K562 (cell line): ENCODE measurements around the gene SLC24A4. TPM values are rescaled to one million over a fixed set of nuclear protein-coding genes. Genes with fewer than 3 reads are reported as not detected.

Experiments used
- ATAC-seq: fragments of 200-7000 bp; cut with Tn5 transposase; 3 replicates; pipeline ENCODE4 v1.9.1; 2020; ENCODE audit warnings: moderate library complexity
- BruUV-seq: library from RNA; stranded (reverse); fragments of 400-500 nt; replicated peaks from 2 replicates; lab custom pipeline; 2021; lab: Mats Ljungman, UMichigan
- CTCF ChIA-PET: fragments of 300-600 bp; formaldehyde crosslinking; extraction: SDS; loops from one replicate; lab custom pipeline; 2021; ENCODE audit warnings: low intra/inter-chr PET ratio; lab: Yijun Ruan, JAX
- POLR2A ChIA-PET: fragments of 300-600, 350-650 bp; sonication (Branson Sonifier 250); formaldehyde crosslinking; extraction: SDS; loops from one replicate; lab custom pipeline; 2021; ENCODE audit warnings: antibody characterized with exemption, inconsistent platforms; lab: Yijun Ruan, JAX
- DNase-seq, 4 experiments: peaks; one replicate each; pipeline versions ENCODE4 v3.0.0 to v3.0.0-alpha.2; 2011 to 2018; ENCODE audit warnings: low spot score in 3 of 4, mixed read lengths in 3 of 4; ENCODE audit errors: extremely low read depth in 1 of 4
- FAIRE-seq: peaks from 2 replicates; lab custom pipeline; 2011; peaks lifted over from hg19 to GRCh38; lab: Jason Lieb, UNC
- H2AFZ ChIP-seq: 2 replicates; pipeline ENCODE4 v1.6.0; 2011; ENCODE audit warnings: low read depth, low read length, control low read depth, inconsistent platforms
- H3K27ac ChIP-seq: fragments of 200-600 bp; 3 replicates; pipeline ENCODE4 v1.8.0; 2011; ENCODE audit warnings: low read depth, mild to moderate bottlenecking, control low read depth, inconsistent platforms, low read length, moderate library complexity, mixed read lengths; ENCODE audit errors: extremely low read depth
- H3K27me3 ChIP-seq, 2 experiments: fragments of 300-600 bp in 1 of 2; 2 replicates in 1 of 2; 3 replicates in 1 of 2; pipeline versions ENCODE4 v1.6.0 to v1.8.0; 2011; ENCODE audit warnings: inconsistent platforms in 2 of 2, low read length in 2 of 2, mild to moderate bottlenecking in 1 of 2, mixed read lengths in 1 of 2, moderate library complexity in 1 of 2; ENCODE audit not compliant: control insufficient read depth in 2 of 2, insufficient read depth in 2 of 2
- H3K36me3 ChIP-seq: fragments of 300-600 bp; 3 replicates; pipeline ENCODE4 v1.8.0; 2011; ENCODE audit warnings: mild to moderate bottlenecking, low read length, inconsistent platforms; ENCODE audit not compliant: control insufficient read depth, insufficient read depth
- H3K4me1 ChIP-seq, 2 experiments: fragments of 200-600 bp in 1 of 2; replicated peaks in 1 of 2; 2 replicates in 1 of 2; 3 replicates in 1 of 2; pipeline versions ENCODE4 v1.5.1 to v1.8.0; 2011; ENCODE audit warnings: inconsistent platforms in 2 of 2, low read length in 2 of 2, mild to moderate bottlenecking in 1 of 2, mixed read lengths in 1 of 2, moderate library complexity in 1 of 2; ENCODE audit not compliant: control insufficient read depth in 2 of 2, insufficient read depth in 2 of 2
- H3K4me2 ChIP-seq: 2 replicates; pipeline ENCODE4 v1.6.1; 2011; ENCODE audit warnings: low read length, control low read depth, inconsistent platforms, mixed read lengths; ENCODE audit not compliant: insufficient read depth
- H3K4me3 ChIP-seq: fragments of 200-600 bp; sonication (generic), shearing (Covaris generic); 2 replicates; pipeline ENCODE4 v1.5.1; 2016; ENCODE audit warnings: control low read depth, inconsistent platforms
- H3K79me2 ChIP-seq: fragments of 200-600 bp; 3 replicates; pipeline ENCODE4 v1.8.0; 2011; ENCODE audit warnings: low read length, inconsistent platforms; ENCODE audit not compliant: control insufficient read depth, insufficient read depth
- H3K9ac ChIP-seq, 2 experiments: 2 replicates each; pipeline versions ENCODE4 v1.6.0 to v1.6.1; 2011; ENCODE audit warnings: low read depth in 2 of 2, low read length in 2 of 2, control low read depth in 1 of 2, inconsistent platforms in 1 of 2, mild to moderate bottlenecking in 1 of 2, mixed read lengths in 1 of 2; ENCODE audit not compliant: insufficient read depth in 1 of 2
- H3K9me1 ChIP-seq: one replicate; pipeline ENCODE4 v1.6.0; 2011; ENCODE audit warnings: inconsistent platforms, mild to moderate bottlenecking, low read length, moderate library complexity; ENCODE audit not compliant: control insufficient read depth, insufficient read depth
- H3K9me3 ChIP-seq: replicated peaks from 2 replicates; pipeline ENCODE4 v1.5.1; 2011; ENCODE audit warnings: low read depth, low read length, inconsistent platforms; ENCODE audit not compliant: control insufficient read depth, insufficient read depth
- H4K20me1 ChIP-seq: replicated peaks from 2 replicates; pipeline ENCODE4 v1.6.1; 2011; ENCODE audit warnings: low read length, inconsistent platforms, mixed read lengths; ENCODE audit not compliant: control insufficient read depth, insufficient read depth
- ARID3A ChIP-seq: IDR thresholded peaks from 2 replicates; pipeline ENCODE4 v1.6.1; 2012; ENCODE audit warnings: low read depth, low read length, improper control_type of control experiment, borderline replicate concordance
- CEBPB ChIP-seq: fragments of 450-650 bp; IDR thresholded peaks from 2 replicates; pipeline ENCODE4 v1.6.1; 2016; ENCODE audit warnings: missing genetic modification characterization, missing compliant biosample characterization
- CHD4 ChIP-seq: fragments of 200-600 bp; sonication (generic); IDR thresholded peaks from 3 replicates; pipeline ENCODE4 v1.6.1; 2012; ENCODE audit warnings: low read depth, mild to moderate bottlenecking, mixed read lengths, low read length, inconsistent platforms; ENCODE audit not compliant: insufficient read depth, insufficient replicate concordance, poor library complexity, severe bottlenecking
- COPS2 ChIP-seq: fragments of 450-650 bp; conservative IDR thresholded peaks from 2 replicates; pipeline ENCODE4 v1.6.1; 2016; ENCODE audit warnings: mild to moderate bottlenecking, moderate library complexity
- ELK3 ChIP-seq: fragments of 450-650 bp; formaldehyde crosslinking; IDR thresholded peaks from 2 replicates; pipeline ENCODE4 v1.4.0; 2020; ENCODE audit warnings: mild to moderate bottlenecking
- ETV6 ChIP-seq, 3 experiments: fragments of 150-350 bp in 1 of 3; sonication (generic) in 1 of 3; formaldehyde crosslinking in 1 of 3; IDR thresholded peaks; 2 replicates each; pipeline versions ENCODE4 v1.6.1 to v1.8.0; 2014 to 2022; ENCODE audit warnings: borderline replicate concordance in 2 of 3, low read depth in 2 of 3, antibody characterized with exemption in 1 of 3, low read length in 1 of 3, mild to moderate bottlenecking in 1 of 3, missing genetic modification reagents in 1 of 3
- HOMEZ ChIP-seq: fragments of 250-450 bp; sonication (Bioruptor Pico); IDR thresholded peaks from 2 replicates; pipeline ENCODE4 v1.4.0; 2020; ENCODE audit warnings: mild to moderate bottlenecking, moderate library complexity
- ILK ChIP-seq: fragments of 450-650 bp; IDR thresholded peaks from 2 replicates; pipeline ENCODE4 v1.6.1; 2016; ENCODE audit warnings: missing genetic modification characterization, low read depth, mild to moderate bottlenecking, missing compliant biosample characterization, moderate library complexity, borderline replicate concordance
- KAT8 ChIP-seq: fragments of 450-650 bp; IDR thresholded peaks from 2 replicates; pipeline ENCODE4 v1.6.1; 2016; ENCODE audit warnings: low read depth, mild to moderate bottlenecking
- MCM7 ChIP-seq, 2 experiments: fragments of 450-650 bp; IDR thresholded peaks; 2 replicates each; pipeline ENCODE4 v1.6.1; 2016 to 2018
- NR3C1 ChIP-seq: sonication (generic); formaldehyde crosslinking; IDR thresholded peaks from 2 replicates; pipeline ENCODE4 v1.8.1; 2022; ENCODE audit warnings: missing genetic modification reagents
- PREB ChIP-seq: sonication (generic); formaldehyde crosslinking; IDR thresholded peaks from 2 replicates; pipeline ENCODE4 v1.8.1; 2023; ENCODE audit warnings: mild to moderate bottlenecking, missing genetic modification reagents
- SMC3 ChIP-seq: conservative IDR thresholded peaks from 2 replicates; pipeline ENCODE4 v1.6.1; 2011; ENCODE audit warnings: low read depth, low read length, improper control_type of control experiment; ENCODE audit not compliant: insufficient read depth
- TAF7 ChIP-seq: fragments of 450-650 bp; IDR thresholded peaks from 2 replicates; pipeline ENCODE4 v1.6.1; 2016; ENCODE audit warnings: missing genetic modification characterization, missing compliant biosample characterization
- TCFL5 ChIP-seq: fragments of 250-450 bp; sonication (Bioruptor Pico); conservative IDR thresholded peaks from 2 replicates; pipeline ENCODE4 v1.6.1; 2021; ENCODE audit warnings: mild to moderate bottlenecking, moderate library complexity, matching md5 sums
- ZNF140 ChIP-seq: fragments of 250-450 bp; sonication (Bioruptor Pico); IDR thresholded peaks from 2 replicates; pipeline ENCODE4 v1.8.0; 2021; ENCODE audit warnings: moderate library complexity, mild to moderate bottlenecking, inconsistent platforms
- ZNF431 ChIP-seq: sonication (generic); formaldehyde crosslinking; IDR thresholded peaks from 2 replicates; pipeline ENCODE4 v1.8.0; 2022; ENCODE audit warnings: mild to moderate bottlenecking, missing genetic modification reagents
- ZNF57 ChIP-seq: fragments of 450-650 bp; formaldehyde crosslinking; IDR thresholded peaks from 2 replicates; pipeline ENCODE4 v1.4.0; 2020; ENCODE audit warnings: mild to moderate bottlenecking, moderate library complexity
- ZNF75A ChIP-seq: fragments of 450-650 bp; formaldehyde crosslinking; IDR thresholded peaks from 2 replicates; pipeline ENCODE4 v1.4.0; 2020; ENCODE audit warnings: mild to moderate bottlenecking
- WGBS: fragments of 100-300 bp; shearing (Covaris generic); methylation state at CpG from one replicate; pipeline ENCODE4 v1.1.6; 2016; ENCODE audit warnings: low coverage, mixed read lengths; ENCODE audit not compliant: insufficient coverage; ENCODE audit errors: missing lambda C conversion rate; 5-methylcytosine and 5-hydroxymethylcytosine counted together
- in situ Hi-C: fragments of 300-500 bp; cut with MboI; formaldehyde crosslinking; loops from 4 replicates; pipeline ENCODE4 v1.15.0; 2018; ENCODE audit warnings: inconsistent platforms, mixed read lengths
- intact Hi-C: fragments of 100-400 bp; cut with micrococcal nuclease; formaldehyde crosslinking; loops from 2 replicates; pipeline ENCODE4 v1.14.2; 2022
- polyA plus RNA-seq, 8 experiments: library from polyadenylated mRNA; depleted of rRNA in 4 of 8; stranded (reverse) in 5 of 8; unstranded in 3 of 8; fragments of >200 nt; fragmentation: Nextera tagmentation in 2 of 8; fragmentation: Illumina TruSeq in 1 of 8; extraction: Ambion mirVana in 2 of 8; extraction: Trizol in 1 of 8; gene quantifications; 2 replicates each; pipeline versions ENCODE4 v1.2.1 to v1.2.3, GENCODE V29; 2011 to 2014; ENCODE audit warnings: inconsistent platforms in 1 of 8, missing spikeins in 1 of 8
- total RNA-seq, 7 experiments: library from RNA; depleted of rRNA in 6 of 7; stranded (reverse); fragments of >200 nt in 6 of 7; fragmentation: Illumina TruSeq in 2 of 7; extraction: Trizol in 2 of 7; gene quantifications; 2 replicates each; pipeline versions ENCODE4 v1.2.1 to v1.2.3, GENCODE V29; 2011 to 2021; ENCODE audit warnings: low replicate concordance in 1 of 7

Gene SLC24A4
- total and polyA plus RNA-seq, 9 of the 15 experiments (the other 6 are each of a cell fraction or from before 2014, with no cell fraction given), result not detected

GRCh38 chr14:92421751-92422150, 98.8 kb downstream of the SLC24A4 start:
- no peaks in the 10 kb centered on the region for H3K4me1 ChIP-seq
- no peak overlapping the region for H3K4me2 ChIP-seq
- no peaks in the 10 kb centered on the region for H3K79me2 ChIP-seq
- H3K36me3 ChIP-seq, result no peaks in the 10 kb centered on the region
- no peak overlapping the region for H3K4me3 ChIP-seq
- no peaks in the 10 kb centered on the region for H3K9me1 ChIP-seq
- no peak overlapping the region for H2AFZ ChIP-seq
- no peak for ATAC-seq
- no TSS peak for BruUV-seq
- intact Hi-C loops (no loop called here), in situ Hi-C loops (no loop called here)
- DNase-seq, result no peak
- WGBS, result 0% methylated on average over 6 of the region's 6 CpGs
- H3K9ac ChIP-seq, result no peak overlapping the region
- no peak overlapping the region for H3K27ac ChIP-seq
- ChIA-PET CTCF (no interaction called here), POLR2A (no interaction called here)
- no peaks in the 10 kb centered on the region for H4K20me1 ChIP-seq
- H3K27me3 ChIP-seq, result peaks cover 0 to 5% of the 10 kb centered on the region in 2 experiments; a peak in 1 of 5 replicates
- no peaks in the 10 kb centered on the region for H3K9me3 ChIP-seq
- no peak for FAIRE-seq
- TF ChIP-seq CEBPB (tag) (no peak), HOMEZ (CRISPR knock-in tag) (no peak), MCM7 (IDR thresholded peaks at IDR 0.05) (no peak), SMC3 (no peak), ZNF57 (CRISPR knock-in tag) (no peak), ZNF75A (CRISPR knock-in tag) (no peak), NR3C1 (no peak), PREB (CRISPR knock-in tag) (no peak), TAF7 (no peak), ETV6 (IDR thresholded peaks at IDR 0.05; ENCODE audit: borderline replicate concordance in 1 of 2, low read depth in 2 of 2, low read length in 1 of 2) (no peak), ETV6 (CRISPR knock-in tag; IDR thresholded peaks at IDR 0.05; ENCODE audit: borderline replicate concordance) (no peak), ZNF140 (CRISPR knock-in tag) (no peak), ELK3 (no peak), ZNF431 (no peak), ILK (tag) (no peak), TCFL5 (CRISPR knock-in tag) (no peak), CHD4 (no peak), KAT8 (no peak), ARID3A (no peak), COPS2 (no peak)
